Parathyroid adenoma (tissue), 2 donors: ENCODE data around the gene NOP14.

Experiments used
- H2AFZ ChIP-seq: fragments of 300-600 bp; sonication (generic); one replicate; pipeline ENCODE4 v1.7.0; 2017; ENCODE audit warnings: antibody characterized with exemption, mild to moderate bottlenecking
- H3K27ac ChIP-seq: fragments of 300-600 bp; sonication (generic); one replicate; pipeline ENCODE4 v1.7.0; 2017
- H3K27me3 ChIP-seq: fragments of 300-600 bp; sonication (generic); one replicate; pipeline ENCODE4 v1.7.0; 2017; ENCODE audit warnings: low read length; ENCODE audit not compliant: control insufficient read depth, insufficient read depth
- H3K36me3 ChIP-seq: fragments of 300-600 bp; sonication (generic); one replicate; pipeline ENCODE4 v1.7.0; 2017; ENCODE audit warnings: low read length; ENCODE audit not compliant: control insufficient read depth, insufficient read depth
- H3K4me1 ChIP-seq: fragments of 300-600 bp; sonication (generic); one replicate; pipeline ENCODE4 v1.7.0; 2017; ENCODE audit warnings: control low read depth
- H3K4me2 ChIP-seq: fragments of 300-600 bp; sonication (generic); one replicate; pipeline ENCODE4 v1.7.0; 2017; ENCODE audit warnings: low read length
- H3K4me3 ChIP-seq: fragments of 300-600 bp; sonication (generic); one replicate; pipeline ENCODE4 v1.7.0; 2017; ENCODE audit warnings: low read depth, low read length
- H3K79me2 ChIP-seq: fragments of 300-600 bp; sonication (generic); one replicate; pipeline ENCODE4 v1.7.0; 2017; ENCODE audit warnings: control low read depth
- H3K9ac ChIP-seq: fragments of 300-600 bp; sonication (generic); one replicate; pipeline ENCODE4 v1.7.0; 2017; ENCODE audit warnings: mild to moderate bottlenecking
- H3K9me3 ChIP-seq: fragments of 300-600 bp; sonication (generic); one replicate; pipeline ENCODE4 v1.7.0; 2017; ENCODE audit warnings: low read length; ENCODE audit not compliant: control insufficient read depth
- TF ChIP-seq, protein P1 (sequence below): fragments of 300-600 bp; sonication (generic); IDR thresholded peaks from one replicate; pipeline ENCODE4 v1.7.0; 2017; ENCODE audit warnings: antibody characterized with exemption, mild to moderate bottlenecking
- donor health status: primary hyperparathyroidism.

Gene NOP14

DNA sequence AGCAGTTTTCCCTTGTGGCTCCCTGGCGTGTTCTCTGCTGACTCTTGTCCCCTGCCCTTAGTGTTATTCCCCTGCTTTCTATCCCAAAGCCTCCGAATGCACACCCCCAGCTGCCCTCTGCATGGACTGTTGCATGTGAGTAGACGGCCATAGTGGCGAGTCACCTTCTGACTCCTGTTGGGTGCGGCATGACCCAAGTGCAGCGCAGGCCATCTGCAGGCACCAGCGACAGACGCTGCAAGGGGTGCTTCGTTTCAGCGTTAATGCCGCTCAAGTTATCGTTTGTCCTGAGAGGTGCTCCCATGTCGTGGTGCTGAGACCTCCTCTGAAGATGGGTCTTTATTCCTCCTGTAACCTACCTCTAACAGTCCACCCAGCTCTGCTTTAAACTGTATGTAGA is 57.7 kb downstream of the NOP14 start:
- no peak overlapping the region for H3K4me3 ChIP-seq
- H3K9me3 ChIP-seq: no peaks in the 10 kb centered on the region
- TF ChIP-seq, protein P1, sequence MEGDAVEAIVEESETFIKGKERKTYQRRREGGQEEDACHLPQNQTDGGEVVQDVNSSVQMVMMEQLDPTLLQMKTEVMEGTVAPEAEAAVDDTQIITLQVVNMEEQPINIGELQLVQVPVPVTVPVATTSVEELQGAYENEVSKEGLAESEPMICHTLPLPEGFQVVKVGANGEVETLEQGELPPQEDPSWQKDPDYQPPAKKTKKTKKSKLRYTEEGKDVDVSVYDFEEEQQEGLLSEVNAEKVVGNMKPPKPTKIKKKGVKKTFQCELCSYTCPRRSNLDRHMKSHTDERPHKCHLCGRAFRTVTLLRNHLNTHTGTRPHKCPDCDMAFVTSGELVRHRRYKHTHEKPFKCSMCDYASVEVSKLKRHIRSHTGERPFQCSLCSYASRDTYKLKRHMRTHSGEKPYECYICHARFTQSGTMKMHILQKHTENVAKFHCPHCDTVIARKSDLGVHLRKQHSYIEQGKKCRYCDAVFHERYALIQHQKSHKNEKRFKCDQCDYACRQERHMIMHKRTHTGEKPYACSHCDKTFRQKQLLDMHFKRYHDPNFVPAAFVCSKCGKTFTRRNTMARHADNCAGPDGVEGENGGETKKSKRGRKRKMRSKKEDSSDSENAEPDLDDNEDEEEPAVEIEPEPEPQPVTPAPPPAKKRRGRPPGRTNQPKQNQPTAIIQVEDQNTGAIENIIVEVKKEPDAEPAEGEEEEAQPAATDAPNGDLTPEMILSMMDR: no peak
- H3K9ac ChIP-seq: no peak overlapping the region
- H3K4me2 ChIP-seq: no peak overlapping the region
- no peaks in the 10 kb centered on the region for H3K27me3 ChIP-seq
- H3K79me2 ChIP-seq: no peaks in the 10 kb centered on the region
- H3K36me3 ChIP-seq: no peaks in the 10 kb centered on the region
- no peaks in the 10 kb centered on the region for H3K4me1 ChIP-seq
- no peak overlapping the region for H3K27ac ChIP-seq
- H2AFZ ChIP-seq: no peak overlapping the region

DNA sequence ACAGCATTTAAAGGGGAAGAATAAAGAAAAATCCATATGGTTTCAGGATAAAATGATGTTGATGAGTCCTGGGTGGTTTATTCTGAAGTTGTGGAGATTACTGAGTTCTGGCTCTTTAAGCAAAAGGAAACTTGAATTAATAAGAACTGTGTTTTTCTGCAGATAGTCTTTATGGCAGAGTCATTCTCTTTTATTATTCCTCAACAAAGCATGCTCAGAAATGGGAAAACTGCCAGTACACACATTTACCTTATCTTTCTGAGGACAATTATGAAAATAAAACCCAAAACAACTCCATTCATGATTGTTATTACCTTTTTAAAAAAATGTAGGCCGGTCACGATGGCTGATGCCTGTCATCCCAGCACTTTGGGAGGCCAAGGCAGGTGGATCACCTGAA is 61.1 kb downstream of the NOP14 start:
- Histone ChIP-seq H3K4me3 (no peak overlapping the region), H2AFZ (no peak overlapping the region), H3K79me2 (no peaks in the 10 kb centered on the region), H3K9me3 (no peaks in the 10 kb centered on the region), H3K27me3 (no peaks in the 10 kb centered on the region), H3K9ac (no peak overlapping the region), H3K4me1 (no peaks in the 10 kb centered on the region), H3K36me3 (no peaks in the 10 kb centered on the region), H3K4me2 (no peak overlapping the region), H3K27ac (no peak overlapping the region)
- TF ChIP-seq, protein P1: no peak

DNA sequence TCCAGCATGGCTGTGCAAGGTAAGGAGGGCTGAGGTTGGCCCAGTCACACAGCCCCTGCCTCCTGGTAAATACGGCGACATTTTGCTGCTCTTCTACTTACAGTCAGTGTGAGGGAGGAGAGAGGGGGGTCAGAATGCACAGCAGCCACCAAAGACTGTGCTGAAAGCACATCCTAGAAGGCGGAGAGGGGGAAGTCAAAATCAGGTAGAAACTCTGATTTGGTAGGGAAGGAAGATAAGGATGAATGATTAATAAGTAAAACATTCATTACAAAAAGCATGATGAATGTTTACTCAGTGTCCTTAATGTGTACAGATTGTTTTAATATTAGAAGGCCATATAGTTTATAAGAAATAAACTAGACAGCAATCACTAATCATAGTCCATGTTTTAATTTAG is 62.0 kb downstream of the NOP14 start:
- Histone ChIP-seq H3K4me2 (no peak overlapping the region), H2AFZ (no peak overlapping the region), H3K79me2 (no peaks in the 10 kb centered on the region), H3K4me3 (no peak overlapping the region), H3K4me1 (no peaks in the 10 kb centered on the region), H3K9me3 (no peaks in the 10 kb centered on the region), H3K27ac (no peak overlapping the region), H3K36me3 (no peaks in the 10 kb centered on the region), H3K27me3 (no peaks in the 10 kb centered on the region), H3K9ac (no peak overlapping the region)
- TF ChIP-seq, protein P1: no peak

DNA sequence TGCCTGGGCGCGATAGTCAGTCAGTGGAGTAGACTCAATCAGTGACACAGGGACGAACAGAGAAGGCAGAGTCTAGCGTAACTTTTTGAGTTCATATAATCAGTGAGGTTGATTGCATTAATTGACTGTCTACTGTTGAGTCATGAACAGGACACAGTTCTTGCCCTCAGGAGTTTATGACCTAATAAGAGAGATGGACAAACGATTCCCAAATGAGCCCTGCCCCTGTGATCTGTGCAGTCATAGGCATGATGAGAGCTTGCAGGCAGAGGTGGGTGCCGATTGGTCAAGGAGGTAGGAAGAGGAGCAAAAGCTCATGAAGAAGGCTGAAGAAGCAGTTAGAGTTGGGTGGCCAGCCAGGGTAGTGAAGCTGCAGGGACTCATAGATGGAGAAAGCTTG is 62.5 kb downstream of the NOP14 start:
- Histone ChIP-seq H3K79me2 (no peaks in the 10 kb centered on the region), H3K36me3 (no peaks in the 10 kb centered on the region), H3K27ac (no peak overlapping the region), H3K27me3 (no peaks in the 10 kb centered on the region), H2AFZ (no peak overlapping the region), H3K4me2 (no peak overlapping the region), H3K4me3 (no peak overlapping the region), H3K4me1 (no peaks in the 10 kb centered on the region), H3K9ac (no peak overlapping the region), H3K9me3 (no peaks in the 10 kb centered on the region)
- TF ChIP-seq, protein P1: no peak

DNA sequence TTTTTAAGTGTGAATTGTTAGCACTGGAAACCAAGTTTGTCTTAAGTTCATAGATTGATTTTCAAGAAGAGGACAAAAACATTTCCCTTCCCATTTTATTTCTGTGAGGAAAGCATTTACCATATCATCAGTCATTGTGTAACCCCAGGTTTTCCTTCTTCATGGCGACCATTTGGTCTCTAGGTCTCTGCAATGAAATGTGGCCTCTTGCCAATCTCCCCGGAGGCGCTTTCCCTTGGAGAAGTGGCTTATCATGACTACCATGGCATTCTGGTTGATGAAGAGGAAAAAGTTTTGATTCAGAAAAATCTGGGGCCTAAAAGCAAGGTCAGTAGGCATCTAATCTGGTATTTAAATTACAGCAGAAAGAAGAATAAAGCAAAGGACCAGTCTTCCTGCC is 65.2 kb downstream of the NOP14 start:
- TF ChIP-seq, protein P1: no peak
- Histone ChIP-seq H3K79me2 (no peaks in the 10 kb centered on the region), H3K36me3 (no peaks in the 10 kb centered on the region), H3K27ac (no peak overlapping the region), H3K4me1 (no peaks in the 10 kb centered on the region), H3K9ac (no peak overlapping the region), H3K27me3 (no peaks in the 10 kb centered on the region), H2AFZ (no peak overlapping the region), H3K4me3 (no peak overlapping the region), H3K9me3 (no peaks in the 10 kb centered on the region), H3K4me2 (no peak overlapping the region)
